Ovary (tissue), 9 donors: ENCODE results near the gene TMEM164. TPM values are rescaled to one million over a fixed set of nuclear protein-coding genes. Genes with fewer than 3 reads are reported as not detected.

Source experiments
- DNase-seq, 5 donors: peaks; one replicate each; pipeline ENCODE4 v3.0.0-alpha.2; 2019 to 2020
- H3K27ac ChIP-seq, 2 donors: fragments of 200-600 bp; one replicate each; pipeline versions ENCODE4 v1.5.1 to v1.8.0; 2019 to 2022
- H3K27me3 ChIP-seq: fragments of 200-600 bp; one replicate; pipeline ENCODE4 v1.8.0; 2022
- H3K36me3 ChIP-seq: fragments of 200-600 bp; sonication (generic); one replicate; pipeline ENCODE4 v1.5.1; 2019
- H3K4me1 ChIP-seq: one replicate; pipeline ENCODE4 v1.8.1; 2013; ENCODE audit warnings: mild to moderate bottlenecking, moderate library complexity; ENCODE audit not compliant: insufficient read depth
- H3K4me3 ChIP-seq: fragments of 200-600 bp; sonication (generic); one replicate; pipeline ENCODE4 v1.5.1; 2017
- H3K9me3 ChIP-seq, 2 donors: fragments of 200-600 bp in 1 of 2; sonication (generic) in 1 of 2; one replicate each; pipeline versions ENCODE4 v1.5.1 to v1.8.1; 2013 to 2019; ENCODE audit warnings: mild to moderate bottlenecking in 1 of 2, moderate library complexity in 1 of 2
- EP300 ChIP-seq: sonication (generic); formaldehyde crosslinking; IDR thresholded peaks from one replicate; pipeline ENCODE4 v1.6.1; 2017; ENCODE audit warnings: antibody characterized with exemption
- POLR2A ChIP-seq: fragments of 450-650 bp; IDR thresholded peaks from one replicate; pipeline ENCODE4 v1.6.1; 2017; ENCODE audit warnings: antibody characterized with exemption, mild to moderate bottlenecking, moderate library complexity
- WGBS, 3 donors: extraction: QIAGEN DNeasy Blood & Tissue Kit in 1 of 3; methylation state at CpG; one replicate each; pipeline versions ENCODE4 v1.1.5 to v1.1.7; 2013 to 2017; 5-methylcytosine and 5-hydroxymethylcytosine counted together
- intact Hi-C, 4 donors: fragments of 100-400 bp; cut with DNase I; formaldehyde crosslinking; loops; one replicate each; pipeline versions ENCODE4 v1.11.0 to v1.15.1; 2022 to 2023
- polyA plus RNA-seq, 2 donors: library from polyadenylated mRNA; stranded (reverse); fragments of 200-250 nt in 1 of 2; fragments of 350-450 nt in 1 of 2; fragmentation: Illumina TruSeq in 1 of 2; extraction: RNeasy Lipid Tissue Mini Kit (QIAGEN cat#74804) in 1 of 2; gene quantifications; one replicate each; pipeline ENCODE4 v1.2.3, GENCODE V29; 2013 to 2014
- total RNA-seq, 7 donors: library from RNA; depleted of rRNA in 2 of 7; stranded (reverse); fragments of >200 nt in 2 of 7; fragmentation: NEBNext Ultra II Directional in 3 of 7; extraction: Animal tissue kit (Norgen Biotek cat#: 25700) in 3 of 7; gene quantifications; one replicate each; pipeline versions ENCODE4 v1.1.0 to v1.2.4, GENCODE V29; 2016 to 2023
- TF ChIP-seq, protein P1 (sequence below), 3 donors: fragments of 450-650 bp in 2 of 3; fragments of 200-600 bp in 1 of 3; IDR thresholded peaks; one replicate each; pipeline versions ENCODE4 v1.5.1 to v1.8.0; 2016 to 2022; ENCODE audit warnings: antibody characterized with exemption in 3 of 3, mild to moderate bottlenecking in 1 of 3
- donor health status: DM: no; HTN: no; CAD: no; lungs with moderate emphysema.
- donor health status: DM: no; HTN: no; CAD: no.
- donor health status: Bipolar disorder and iron deficiency.
- donor health status: DM: yes; HTN: yes; CAD: no.
- donor health status: DM: no; HTN: no; CAD: no.
- donor health status: DM: yes; HTN: yes; CAD: no.

The TMEM164 gene
- total and polyA plus RNA-seq, 9 donors = 17.5 to 59.4 (median 32.4) TPM

DNA sequence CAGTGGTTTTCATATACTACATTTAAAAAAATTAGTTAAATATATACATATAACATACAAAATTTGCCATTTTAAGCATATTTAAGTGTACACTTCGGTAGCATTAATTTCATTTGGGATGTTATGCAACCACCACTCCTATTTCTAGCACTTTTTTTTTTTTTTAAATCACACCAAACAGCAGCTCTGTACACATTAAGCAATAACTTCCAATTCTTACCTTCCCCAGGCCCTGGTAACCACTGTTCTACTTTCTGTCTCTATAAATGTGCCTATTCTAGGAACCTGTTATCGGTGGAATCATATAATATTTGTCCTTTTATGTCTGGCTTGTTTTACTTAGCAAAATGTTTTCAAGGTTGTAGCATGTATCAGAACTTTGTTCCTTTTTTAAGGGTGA lies 39.1 kb downstream of the TMEM164 start:
- WGBS, 3 donors = 81 to 88% (median 83%) methylated on average over 2 of the region's 2 CpGs
- Histone ChIP-seq H3K27me3 (no peaks in the 10 kb centered on the region), H3K36me3 (no peaks in the 10 kb centered on the region), H3K9me3 (no peaks in the 10 kb centered on the region), H3K4me1 (no peaks in the 10 kb centered on the region), H3K4me3 (no peak overlapping the region), H3K27ac (no peak overlapping the region)
- intact Hi-C loops = no loop called here
- DNase-seq = no peak
- TF ChIP-seq POLR2A = no peak
- TF ChIP-seq, protein P1, sequence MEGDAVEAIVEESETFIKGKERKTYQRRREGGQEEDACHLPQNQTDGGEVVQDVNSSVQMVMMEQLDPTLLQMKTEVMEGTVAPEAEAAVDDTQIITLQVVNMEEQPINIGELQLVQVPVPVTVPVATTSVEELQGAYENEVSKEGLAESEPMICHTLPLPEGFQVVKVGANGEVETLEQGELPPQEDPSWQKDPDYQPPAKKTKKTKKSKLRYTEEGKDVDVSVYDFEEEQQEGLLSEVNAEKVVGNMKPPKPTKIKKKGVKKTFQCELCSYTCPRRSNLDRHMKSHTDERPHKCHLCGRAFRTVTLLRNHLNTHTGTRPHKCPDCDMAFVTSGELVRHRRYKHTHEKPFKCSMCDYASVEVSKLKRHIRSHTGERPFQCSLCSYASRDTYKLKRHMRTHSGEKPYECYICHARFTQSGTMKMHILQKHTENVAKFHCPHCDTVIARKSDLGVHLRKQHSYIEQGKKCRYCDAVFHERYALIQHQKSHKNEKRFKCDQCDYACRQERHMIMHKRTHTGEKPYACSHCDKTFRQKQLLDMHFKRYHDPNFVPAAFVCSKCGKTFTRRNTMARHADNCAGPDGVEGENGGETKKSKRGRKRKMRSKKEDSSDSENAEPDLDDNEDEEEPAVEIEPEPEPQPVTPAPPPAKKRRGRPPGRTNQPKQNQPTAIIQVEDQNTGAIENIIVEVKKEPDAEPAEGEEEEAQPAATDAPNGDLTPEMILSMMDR (IDR thresholded peaks at IDR 0.05) = no peak
- TF ChIP-seq EP300 = no peak

DNA sequence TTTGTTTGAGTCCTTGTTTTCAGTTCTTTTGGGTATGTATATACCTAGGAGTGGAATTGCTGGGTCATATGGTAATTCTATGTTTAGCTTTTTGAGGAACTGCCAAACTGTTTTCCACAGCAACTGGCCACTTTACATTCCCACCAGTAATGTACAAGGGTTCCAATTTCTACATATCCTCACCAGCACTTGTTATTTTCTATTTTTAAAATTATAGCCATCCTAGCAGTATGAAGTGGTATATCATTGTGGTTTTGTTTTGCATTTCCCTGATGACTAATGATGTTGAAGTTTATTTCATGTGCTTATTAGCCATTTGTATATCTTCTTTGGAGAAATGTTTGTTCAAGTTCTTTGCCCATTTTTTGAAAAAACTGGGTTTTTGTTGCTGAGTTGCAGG lies 39.6 kb downstream of the TMEM164 start:
- Histone ChIP-seq H3K27ac (no peak overlapping the region), H3K36me3 (no peaks in the 10 kb centered on the region), H3K9me3 (no peaks in the 10 kb centered on the region), H3K4me1 (no peaks in the 10 kb centered on the region), H3K27me3 (no peaks in the 10 kb centered on the region), H3K4me3 (no peak overlapping the region)
- DNase-seq = no peak
- intact Hi-C loops = no loop called here
- TF ChIP-seq, protein P1 (IDR thresholded peaks at IDR 0.05) = no peak
- TF ChIP-seq EP300 = no peak
- no peak for TF ChIP-seq POLR2A

DNA sequence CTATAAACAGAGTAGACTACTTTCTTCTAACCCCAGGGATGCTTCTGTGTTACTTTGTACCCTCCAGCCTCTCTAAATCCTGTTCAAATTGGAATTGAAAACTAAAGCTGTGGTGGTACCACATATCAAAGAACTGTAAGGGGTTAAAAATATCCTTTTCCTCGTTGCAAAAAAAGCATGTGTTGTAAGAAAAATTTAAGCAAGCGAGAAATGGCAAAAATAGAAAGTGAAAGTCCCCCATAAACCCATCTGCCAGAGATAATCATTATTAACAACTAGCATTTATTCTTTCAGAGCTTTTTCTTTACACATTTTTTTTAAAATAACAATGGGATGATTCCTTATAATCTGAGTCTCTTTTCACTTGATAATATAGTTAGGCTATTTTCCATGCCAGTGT lies 40.6 kb downstream of the TMEM164 start:
- no peaks in the 10 kb centered on the region for H3K9me3 ChIP-seq
- no peak for DNase-seq
- H3K27me3 ChIP-seq = no peaks in the 10 kb centered on the region
- intact Hi-C loops = no loop called here
- no peak overlapping the region for H3K4me3 ChIP-seq
- no peak overlapping the region for H3K27ac ChIP-seq
- no peaks in the 10 kb centered on the region for H3K36me3 ChIP-seq
- TF ChIP-seq EP300 = no peak
- TF ChIP-seq, protein P1 (IDR thresholded peaks at IDR 0.05) = no peak
- TF ChIP-seq POLR2A = no peak
- 4 to 9% (median 7%) methylated on average over 2 of the region's 2 CpGs for WGBS, 3 donors
- H3K4me1 ChIP-seq = no peaks in the 10 kb centered on the region

DNA sequence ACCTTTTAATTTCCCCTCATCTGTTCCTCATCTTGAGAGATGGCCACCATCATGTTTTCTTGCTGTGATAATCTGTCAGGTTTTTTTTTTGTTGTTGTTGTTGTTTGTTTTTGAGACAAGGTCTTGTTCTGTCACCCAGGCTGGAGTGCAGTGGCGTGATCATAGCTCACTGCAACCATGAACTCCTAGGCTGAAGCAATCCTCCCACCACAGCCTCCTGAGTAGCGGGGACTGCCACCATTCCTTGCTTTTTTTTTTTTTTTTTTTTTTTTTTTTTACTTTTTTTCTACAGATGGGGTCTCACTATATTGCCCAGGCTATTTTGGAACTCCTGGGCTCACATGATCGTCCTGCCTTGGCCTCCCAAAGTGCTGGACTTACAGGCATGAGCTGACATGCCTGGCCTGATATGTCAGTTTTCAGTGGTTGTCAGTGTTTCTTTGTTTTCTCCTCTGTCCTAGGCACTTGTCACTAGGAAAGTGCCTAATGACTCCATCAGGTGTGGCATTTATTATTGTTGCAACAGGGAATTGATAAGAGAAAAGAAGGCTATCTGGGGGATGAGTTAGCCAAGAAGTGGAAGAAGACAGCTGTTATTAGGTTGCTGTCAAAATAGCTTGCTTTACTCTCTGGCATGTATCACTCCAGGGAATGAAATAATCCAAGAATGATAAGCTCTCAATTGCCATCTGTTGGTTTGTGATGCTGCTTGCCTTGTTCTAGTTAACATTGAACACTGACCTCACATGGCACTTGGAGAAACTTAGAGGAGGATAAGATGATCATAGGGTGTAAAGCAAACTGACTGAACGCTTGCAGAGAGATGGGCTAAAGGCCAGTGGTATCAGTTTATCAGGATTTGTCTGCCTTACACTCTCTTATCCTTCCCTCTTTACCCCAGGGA lies 41.7 kb downstream of the TMEM164 start:
- Histone ChIP-seq H3K9me3 (no peaks in the 10 kb centered on the region), H3K4me3 (no peak overlapping the region), H3K4me1 (no peaks in the 10 kb centered on the region), H3K27ac (no peak overlapping the region), H3K27me3 (no peaks in the 10 kb centered on the region), H3K36me3 (no peaks in the 10 kb centered on the region)
- no peak for DNase-seq
- 57 to 71% (median 59%) methylated on average over 4 of the region's 4 CpGs for WGBS, 3 donors
- TF ChIP-seq, protein P1 (IDR thresholded peaks at IDR 0.05) = no peak
- TF ChIP-seq POLR2A (no peak), EP300 (no peak)
- intact Hi-C loops = no loop called here
